GM18867 (cell line): Measurements from ENCODE around the gene ELMO1.

ENCODE experiments used
- ATAC-seq: cut with Tn5 transposase; IDR thresholded peaks from one replicate; pipeline ENCODE4 v1.9.1; 2021; ENCODE audit warnings: mild to moderate bottlenecking, moderate library complexity; ENCODE audit not compliant: unreplicated experiment

Gene ELMO1

GRCh38 chr7:37475646-37476045 lies 27.0 kb upstream of the ELMO1 start:
- ATAC-seq, result no peak

- no peak for ATAC-seq
These were observed 23.0 kb upstream of the ELMO1 start for GRCh38 chr7:37471619-37472018.

- peak; percentile 51 for ATAC-seq
These were observed 18.3 kb upstream of the ELMO1 start for GRCh38 chr7:37467002-37467401.

- ATAC-seq, result no peak
These were observed 13.5 kb upstream of the ELMO1 start for GRCh38 chr7:37462138-37462537.

GRCh38 chr7:37455081-37455480 lies 6.4 kb upstream of the ELMO1 start:
- no peak for ATAC-seq

GRCh38 chr7:37452346-37452745 lies 3.7 kb upstream of the ELMO1 start:
- no peak for ATAC-seq

GRCh38 chr7:37450035-37450434 lies 1.4 kb upstream of the ELMO1 start:
- ATAC-seq, result no peak

GRCh38 chr7:37449621-37450020 lies 957 bp upstream of the ELMO1 start:
- ATAC-seq, result no peak

GRCh38 chr7:37448011-37448635 lies 541 bp downstream of the ELMO1 start:
- ATAC-seq, result peak; percentile 24

- ATAC-seq, result no peak
These were observed 2.3 kb downstream of the ELMO1 start for GRCh38 chr7:37446371-37446770.

- ATAC-seq, result no peak
These were observed 2.9 kb downstream of the ELMO1 start for GRCh38 chr7:37445790-37446189.

GRCh38 chr7:37445064-37445723 lies 3.5 kb downstream of the ELMO1 start:
- no peak for ATAC-seq

GRCh38 chr7:37443627-37444026 lies 5.0 kb downstream of the ELMO1 start:
- ATAC-seq, result no peak

- no peak for ATAC-seq
These were observed 6.4 kb downstream of the ELMO1 start for GRCh38 chr7:37442268-37442667.

GRCh38 chr7:37441816-37442215 lies 6.8 kb downstream of the ELMO1 start:
- no peak for ATAC-seq

GRCh38 chr7:37441386-37441760 lies 7.3 kb downstream of the ELMO1 start:
- ATAC-seq, result no peak

GRCh38 chr7:37440738-37441385 lies 7.8 kb downstream of the ELMO1 start:
- ATAC-seq, result no peak

- no peak for ATAC-seq
These were observed 9.0 kb downstream of the ELMO1 start for GRCh38 chr7:37439653-37440026.

- no peak for ATAC-seq
These were observed 9.6 kb downstream of the ELMO1 start for GRCh38 chr7:37438906-37439652.

GRCh38 chr7:37435156-37435855 lies 13.4 kb downstream of the ELMO1 start:
- ATAC-seq, result no peak

- ATAC-seq, result no peak
These were observed 14.1 kb downstream of the ELMO1 start for GRCh38 chr7:37434529-37434928.
